ENCODE results near the gene SYT6.

Gene SYT6

GRCh38 chr1:114154963-114155322, 1.3 kb upstream of the SYT6 start:
- no peak for DNase-seq (ENCODE audit: low read depth in 2 of 3, low spot score in 2 of 3)

- no peak for DNase-seq (ENCODE audit: low read depth in 2 of 3, low spot score in 2 of 3)
Measured at GRCh38 chr1:114154146-114154962, 685 bp upstream of the SYT6 start.

GRCh38 chr1:114152508-114153260, 985 bp downstream of the SYT6 start:
- no peak for DNase-seq (ENCODE audit: low read depth in 2 of 3, low spot score in 2 of 3)

- no peak for DNase-seq (ENCODE audit: low read depth in 2 of 3, low spot score in 2 of 3)
Measured at GRCh38 chr1:114152089-114152507, 1.6 kb downstream of the SYT6 start.

- DNase-seq (ENCODE audit: low read depth in 2 of 3, low spot score in 2 of 3), result no peak
Measured at GRCh38 chr1:114150016-114150415, 3.7 kb downstream of the SYT6 start.

GRCh38 chr1:114149211-114149610, 4.5 kb downstream of the SYT6 start:
- no peak for DNase-seq (ENCODE audit: low read depth in 2 of 3, low spot score in 2 of 3)

GRCh38 chr1:114145504-114146151, 8.0 kb downstream of the SYT6 start:
- DNase-seq (ENCODE audit: low read depth in 2 of 3, low spot score in 2 of 3), result no peak

GRCh38 chr1:114144016-114144415, 9.7 kb downstream of the SYT6 start:
- no peak for DNase-seq (ENCODE audit: low read depth in 2 of 3, low spot score in 2 of 3)

GRCh38 chr1:114139540-114139939, 14.1 kb downstream of the SYT6 start:
- DNase-seq (ENCODE audit: low read depth in 2 of 3, low spot score in 2 of 3), result no peak

- DNase-seq (ENCODE audit: low read depth in 2 of 3, low spot score in 2 of 3), result no peak
Measured at GRCh38 chr1:114137497-114137896, 16.2 kb downstream of the SYT6 start.

GRCh38 chr1:114135786-114136185, 17.9 kb downstream of the SYT6 start:
- no peak for DNase-seq (ENCODE audit: low read depth in 2 of 3, low spot score in 2 of 3)

- no peak for DNase-seq (ENCODE audit: low read depth in 2 of 3, low spot score in 2 of 3)
Measured at GRCh38 chr1:114134518-114134917, 19.2 kb downstream of the SYT6 start.

GRCh38 chr1:114133129-114133528, 20.5 kb downstream of the SYT6 start:
- DNase-seq (ENCODE audit: low read depth in 2 of 3, low spot score in 2 of 3), result no peak

GRCh38 chr1:114131526-114132220, 22.0 kb downstream of the SYT6 start:
- DNase-seq (ENCODE audit: low read depth in 2 of 3, low spot score in 2 of 3), result no peak

- no peak for DNase-seq (ENCODE audit: low read depth in 2 of 3, low spot score in 2 of 3)
Measured at GRCh38 chr1:114130846-114131525, 22.7 kb downstream of the SYT6 start.

- no peak for DNase-seq (ENCODE audit: low read depth in 2 of 3, low spot score in 2 of 3)
Measured at GRCh38 chr1:114130213-114130612, 23.5 kb downstream of the SYT6 start.

GRCh38 chr1:114128293-114128692, 25.4 kb downstream of the SYT6 start:
- no peak for DNase-seq (ENCODE audit: low read depth in 2 of 3, low spot score in 2 of 3)

GRCh38 chr1:114126261-114127095, 27.2 kb downstream of the SYT6 start:
- DNase-seq (ENCODE audit: low read depth in 2 of 3, low spot score in 2 of 3), result no peak

- no peak for DNase-seq (ENCODE audit: low read depth in 2 of 3, low spot score in 2 of 3)
Measured at GRCh38 chr1:114124644-114125043, 29.0 kb downstream of the SYT6 start.
